Measurements from ENCODE around the gene CLDN4.
A peak's percentile ranks its signal among the peaks of the same experiment; 100 is the strongest.
"Not testable (repeated sequence)": the region's sequence is repeated elsewhere in the genome, so short reads cannot be mapped to it uniquely, and the experiment has no call there.

Gene CLDN4, protein sequence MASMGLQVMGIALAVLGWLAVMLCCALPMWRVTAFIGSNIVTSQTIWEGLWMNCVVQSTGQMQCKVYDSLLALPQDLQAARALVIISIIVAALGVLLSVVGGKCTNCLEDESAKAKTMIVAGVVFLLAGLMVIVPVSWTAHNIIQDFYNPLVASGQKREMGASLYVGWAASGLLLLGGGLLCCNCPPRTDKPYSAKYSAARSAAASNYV

DNA sequence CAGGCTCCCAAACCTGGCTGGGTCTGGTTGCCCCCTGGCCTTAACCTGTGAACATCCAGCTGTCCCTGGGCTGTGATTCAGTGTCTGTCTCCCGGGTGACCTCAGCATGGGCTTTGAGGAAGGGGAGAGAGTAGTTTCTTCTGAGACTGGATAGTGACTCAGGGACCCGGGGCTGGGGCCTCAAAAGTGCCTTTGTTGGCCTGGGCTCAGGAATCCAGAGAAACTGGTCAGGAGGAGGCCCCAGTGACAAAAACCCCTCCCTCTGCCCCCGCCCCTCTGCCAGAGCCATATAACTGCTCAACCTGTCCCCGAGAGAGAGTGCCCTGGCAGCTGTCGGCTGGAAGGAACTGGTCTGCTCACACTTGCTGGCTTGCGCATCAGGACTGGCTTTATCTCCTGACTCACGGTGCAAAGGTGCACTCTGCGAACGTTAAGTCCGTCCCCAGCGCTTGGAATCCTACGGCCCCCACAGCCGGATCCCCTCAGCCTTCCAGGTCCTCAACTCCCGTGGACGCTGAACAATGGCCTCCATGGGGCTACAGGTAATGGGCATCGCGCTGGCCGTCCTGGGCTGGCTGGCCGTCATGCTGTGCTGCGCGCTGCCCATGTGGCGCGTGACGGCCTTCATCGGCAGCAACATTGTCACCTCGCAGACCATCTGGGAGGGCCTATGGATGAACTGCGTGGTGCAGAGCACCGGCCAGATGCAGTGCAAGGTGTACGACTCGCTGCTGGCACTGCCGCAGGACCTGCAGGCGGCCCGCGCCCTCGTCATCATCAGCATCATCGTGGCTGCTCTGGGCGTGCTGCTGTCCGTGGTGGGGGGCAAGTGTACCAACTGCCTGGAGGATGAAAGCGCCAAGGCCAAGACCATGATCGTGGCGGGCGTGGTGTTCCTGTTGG lies at the start of gene CLDN4:
Gene CLDN4, plus strand, starts transcription at position 316 of the 903 bp plus-strand sequence. Its CDS starts 206 bp downstream, at position 522.
- Histone ChIP-seq H3K27me3 (ENCODE audit: control insufficient read depth in 1 of 2, insufficient read depth in 2 of 2, low read length in 2 of 2) (peaks cover 10% of the 10 kb centered on the region in 2 donors), H3K36me3 (ENCODE audit: control insufficient read depth in 2 of 2, insufficient read depth in 2 of 2, low read length in 2 of 2) (no peaks in the 10 kb centered on the region), H3K9ac (ENCODE audit: low read length in 2 of 2) (peak within 1 kb of the TSS in 1 of 2 donors; percentile 13), H3K27ac (ENCODE audit: low read length) (no peak within 1 kb of the TSS), H3K9me3 (ENCODE audit: control insufficient read depth in 2 of 2, low read length in 2 of 2) (no peaks in the 10 kb centered on the region), H3K4me3 (ENCODE audit: low read length in 2 of 2) (peak within 1 kb of the TSS in 1 of 2 donors; percentile 8), H3K4me1 (ENCODE audit: control insufficient read depth, insufficient read depth, low read length) (peaks cover 6% of the 10 kb centered on the region)

DNA sequence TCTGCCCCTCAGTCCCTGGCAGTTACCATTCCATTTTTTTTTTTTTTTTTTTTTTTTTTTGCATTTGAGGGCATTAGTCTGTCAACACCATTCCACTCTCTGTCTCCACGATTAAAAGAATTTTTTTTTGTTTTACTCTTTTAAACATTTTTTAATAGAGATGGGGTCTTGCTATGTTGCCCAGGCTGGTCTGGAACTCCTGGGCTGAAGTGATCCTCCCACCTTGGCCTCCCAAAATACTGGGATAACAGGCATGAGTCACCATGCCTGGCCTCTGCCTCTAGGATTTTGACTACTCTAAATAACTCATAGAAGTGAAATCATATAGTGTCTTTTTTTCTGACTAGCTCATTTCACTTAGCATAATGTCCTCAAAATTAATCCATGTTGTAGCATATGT lies 44.2 kb upstream of the CLDN4 start:
- Histone ChIP-seq H3K9ac (ENCODE audit: low read length in 2 of 2) (no peak overlapping the region), H3K27ac (ENCODE audit: low read length) (no peak overlapping the region), H3K9me3 (ENCODE audit: control insufficient read depth in 2 of 2, low read length in 2 of 2) (no peaks in the 10 kb centered on the region), H3K36me3 (ENCODE audit: control insufficient read depth in 2 of 2, insufficient read depth in 2 of 2, low read length in 2 of 2) (no peaks in the 10 kb centered on the region), H3K4me1 (ENCODE audit: control insufficient read depth, insufficient read depth, low read length) (no peaks in the 10 kb centered on the region), H3K4me3 (ENCODE audit: low read length in 2 of 2) (no peak overlapping the region), H3K27me3 (ENCODE audit: control insufficient read depth in 1 of 2, insufficient read depth in 2 of 2, low read length in 2 of 2) (no peaks in the 10 kb centered on the region)

DNA sequence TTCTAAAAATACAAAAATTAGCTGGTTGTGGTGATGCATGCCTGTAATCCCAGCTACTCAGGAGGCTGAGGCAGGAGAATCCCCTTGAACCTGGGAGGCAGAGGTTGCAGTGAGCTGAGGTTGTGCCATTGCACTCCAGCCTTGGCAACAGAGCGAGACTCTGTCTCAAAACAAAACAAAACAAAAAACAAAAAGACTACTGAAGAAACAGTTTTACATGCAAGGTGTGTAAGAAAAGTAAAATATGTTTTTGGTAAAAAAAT lies 43.1 kb upstream of the CLDN4 start:
- not testable (repeated sequence) for H3K4me3 ChIP-seq (ENCODE audit: low read length in 2 of 2); H3K27ac ChIP-seq (ENCODE audit: low read length); H3K36me3 ChIP-seq (ENCODE audit: control insufficient read depth in 2 of 2, insufficient read depth in 2 of 2, low read length in 2 of 2); H3K4me1 ChIP-seq (ENCODE audit: control insufficient read depth, insufficient read depth, low read length); H3K27me3 ChIP-seq (ENCODE audit: control insufficient read depth in 1 of 2, insufficient read depth in 2 of 2, low read length in 2 of 2); H3K9me3 ChIP-seq (ENCODE audit: control insufficient read depth in 2 of 2, low read length in 2 of 2); H3K9ac ChIP-seq (ENCODE audit: low read length in 2 of 2)

DNA sequence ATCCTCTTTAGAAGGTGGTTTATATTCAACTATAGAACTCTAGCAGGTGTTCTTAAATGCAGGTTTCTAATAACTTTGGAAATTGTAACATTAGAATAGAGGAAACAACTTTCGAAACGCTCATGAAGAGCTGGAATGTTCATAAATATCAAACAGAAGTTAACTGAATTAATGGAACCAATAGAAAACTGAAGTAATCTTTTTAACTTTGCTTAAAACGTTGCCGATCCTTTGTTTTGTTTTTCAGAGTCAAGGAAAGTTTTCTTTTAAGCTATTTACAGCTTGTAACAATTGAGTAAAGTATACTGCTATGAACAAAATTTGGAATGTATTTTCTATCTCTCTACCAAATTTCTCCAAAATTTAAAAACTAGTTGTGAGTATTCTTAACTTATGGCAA lies 41.7 kb upstream of the CLDN4 start:
- Histone ChIP-seq H3K27me3 (ENCODE audit: control insufficient read depth in 1 of 2, insufficient read depth in 2 of 2, low read length in 2 of 2) (no peaks in the 10 kb centered on the region), H3K4me3 (ENCODE audit: low read length in 2 of 2) (no peak overlapping the region), H3K4me1 (ENCODE audit: control insufficient read depth, insufficient read depth, low read length) (no peaks in the 10 kb centered on the region), H3K9ac (ENCODE audit: low read length in 2 of 2) (no peak overlapping the region), H3K9me3 (ENCODE audit: control insufficient read depth in 2 of 2, low read length in 2 of 2) (no peaks in the 10 kb centered on the region), H3K27ac (ENCODE audit: low read length) (no peak overlapping the region), H3K36me3 (ENCODE audit: control insufficient read depth in 2 of 2, insufficient read depth in 2 of 2, low read length in 2 of 2) (no peaks in the 10 kb centered on the region)

DNA sequence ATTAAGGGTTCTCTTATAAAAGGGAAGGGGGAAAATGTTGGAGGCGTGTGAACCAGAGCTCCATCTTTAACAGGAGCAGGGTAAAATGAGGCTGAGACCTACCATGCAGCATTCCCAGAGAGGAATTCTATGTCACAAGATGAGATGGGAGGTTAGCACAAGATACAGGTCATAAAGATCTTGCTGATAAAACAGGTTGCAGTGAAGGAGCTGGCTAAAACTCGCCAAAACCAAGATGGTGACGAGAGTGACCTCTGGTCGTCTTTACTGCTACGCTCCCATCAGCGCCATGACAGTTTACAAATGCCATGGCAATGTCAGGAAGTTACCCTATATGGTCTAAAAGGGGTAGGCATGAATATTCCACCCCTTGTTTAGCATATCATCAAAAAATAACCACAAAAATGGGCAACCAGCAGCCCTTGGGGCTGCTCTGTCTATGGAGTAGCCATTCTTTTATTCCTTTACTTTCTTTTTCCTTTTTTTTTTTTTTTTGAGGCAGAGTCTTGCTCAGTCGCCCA lies 39.6 kb upstream of the CLDN4 start:
- not testable (repeated sequence) for H3K9me3 ChIP-seq (ENCODE audit: control insufficient read depth in 2 of 2, low read length in 2 of 2); H3K27me3 ChIP-seq (ENCODE audit: control insufficient read depth in 1 of 2, insufficient read depth in 2 of 2, low read length in 2 of 2); H3K4me1 ChIP-seq (ENCODE audit: control insufficient read depth, insufficient read depth, low read length); H3K36me3 ChIP-seq (ENCODE audit: control insufficient read depth in 2 of 2, insufficient read depth in 2 of 2, low read length in 2 of 2); H3K4me3 ChIP-seq (ENCODE audit: low read length in 2 of 2); H3K9ac ChIP-seq (ENCODE audit: low read length in 2 of 2); H3K27ac ChIP-seq (ENCODE audit: low read length)

DNA sequence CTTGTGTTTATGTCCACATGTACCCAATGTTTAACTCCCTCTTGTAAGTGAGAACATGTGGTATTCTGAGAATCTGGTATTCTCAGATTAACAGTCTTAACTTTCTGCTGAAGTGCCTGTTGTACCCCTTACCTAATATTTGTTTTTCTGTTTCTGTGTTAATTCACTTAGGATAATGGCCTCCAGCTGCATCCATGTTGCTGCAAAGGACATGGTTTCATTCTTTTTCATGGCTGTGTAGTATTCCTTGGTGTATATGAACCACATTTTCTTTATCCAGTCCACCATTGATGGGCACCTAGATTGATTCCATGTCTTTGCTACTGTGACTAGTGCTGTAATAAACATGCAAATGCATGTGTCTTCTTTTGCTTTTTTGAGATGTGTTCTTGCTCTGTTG lies 35.6 kb upstream of the CLDN4 start:
- not testable (repeated sequence) for H3K9ac ChIP-seq (ENCODE audit: low read length in 2 of 2); H3K4me3 ChIP-seq (ENCODE audit: low read length in 2 of 2); H3K9me3 ChIP-seq (ENCODE audit: control insufficient read depth in 2 of 2, low read length in 2 of 2); H3K36me3 ChIP-seq (ENCODE audit: control insufficient read depth in 2 of 2, insufficient read depth in 2 of 2, low read length in 2 of 2); H3K27ac ChIP-seq (ENCODE audit: low read length); H3K27me3 ChIP-seq (ENCODE audit: control insufficient read depth in 1 of 2, insufficient read depth in 2 of 2, low read length in 2 of 2); H3K4me1 ChIP-seq (ENCODE audit: control insufficient read depth, insufficient read depth, low read length)

DNA sequence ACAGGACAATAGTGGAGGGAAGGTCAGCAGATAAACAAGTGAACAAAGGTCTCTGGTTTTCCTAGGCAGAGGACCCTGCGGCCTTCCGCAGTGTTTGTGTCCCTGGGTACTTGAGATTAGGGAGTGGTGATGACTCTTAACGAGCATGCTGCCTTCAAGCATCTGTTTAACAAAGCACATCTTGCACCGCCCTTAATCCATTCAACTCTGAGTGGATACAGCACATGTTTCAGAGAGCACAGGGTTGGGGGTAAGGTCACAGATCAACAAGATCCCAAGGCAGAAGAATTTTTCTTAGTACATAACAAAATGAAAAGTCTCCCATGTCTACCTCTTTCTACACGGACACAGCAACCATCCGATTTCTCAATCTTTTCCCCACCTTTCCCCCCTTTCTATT lies 34.1 kb upstream of the CLDN4 start:
- H3K9me3 ChIP-seq (ENCODE audit: control insufficient read depth in 2 of 2, low read length in 2 of 2); H3K27me3 ChIP-seq (ENCODE audit: control insufficient read depth in 1 of 2, insufficient read depth in 2 of 2, low read length in 2 of 2); H3K27ac ChIP-seq (ENCODE audit: low read length); H3K4me1 ChIP-seq (ENCODE audit: control insufficient read depth, insufficient read depth, low read length); H3K9ac ChIP-seq (ENCODE audit: low read length in 2 of 2); H3K36me3 ChIP-seq (ENCODE audit: control insufficient read depth in 2 of 2, insufficient read depth in 2 of 2, low read length in 2 of 2); H3K4me3 ChIP-seq (ENCODE audit: low read length in 2 of 2): not testable (repeated sequence)

DNA sequence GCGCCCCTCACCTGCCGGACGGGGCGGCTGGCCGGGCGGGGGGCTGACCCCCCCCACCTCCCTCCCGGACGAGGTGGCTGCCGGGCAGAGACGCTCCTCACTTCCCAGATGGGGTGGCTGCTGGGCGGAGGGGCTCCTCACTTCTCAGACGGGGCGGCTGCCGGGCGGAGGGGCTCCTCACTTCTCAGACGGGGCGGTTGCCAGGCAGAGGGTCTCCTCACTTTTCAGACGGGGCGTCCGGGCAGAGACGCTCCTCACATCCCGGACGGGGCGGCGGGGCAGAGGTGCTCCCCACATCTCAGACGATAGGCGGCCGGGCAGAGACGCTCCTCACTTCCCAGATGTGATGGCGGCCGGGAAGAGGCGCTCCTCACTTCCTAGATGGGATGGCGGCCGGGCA lies 33.6 kb upstream of the CLDN4 start:
- H3K9ac ChIP-seq (ENCODE audit: low read length in 2 of 2); H3K9me3 ChIP-seq (ENCODE audit: control insufficient read depth in 2 of 2, low read length in 2 of 2); H3K4me1 ChIP-seq (ENCODE audit: control insufficient read depth, insufficient read depth, low read length); H3K27me3 ChIP-seq (ENCODE audit: control insufficient read depth in 1 of 2, insufficient read depth in 2 of 2, low read length in 2 of 2); H3K4me3 ChIP-seq (ENCODE audit: low read length in 2 of 2); H3K27ac ChIP-seq (ENCODE audit: low read length); H3K36me3 ChIP-seq (ENCODE audit: control insufficient read depth in 2 of 2, insufficient read depth in 2 of 2, low read length in 2 of 2): not testable (repeated sequence)

DNA sequence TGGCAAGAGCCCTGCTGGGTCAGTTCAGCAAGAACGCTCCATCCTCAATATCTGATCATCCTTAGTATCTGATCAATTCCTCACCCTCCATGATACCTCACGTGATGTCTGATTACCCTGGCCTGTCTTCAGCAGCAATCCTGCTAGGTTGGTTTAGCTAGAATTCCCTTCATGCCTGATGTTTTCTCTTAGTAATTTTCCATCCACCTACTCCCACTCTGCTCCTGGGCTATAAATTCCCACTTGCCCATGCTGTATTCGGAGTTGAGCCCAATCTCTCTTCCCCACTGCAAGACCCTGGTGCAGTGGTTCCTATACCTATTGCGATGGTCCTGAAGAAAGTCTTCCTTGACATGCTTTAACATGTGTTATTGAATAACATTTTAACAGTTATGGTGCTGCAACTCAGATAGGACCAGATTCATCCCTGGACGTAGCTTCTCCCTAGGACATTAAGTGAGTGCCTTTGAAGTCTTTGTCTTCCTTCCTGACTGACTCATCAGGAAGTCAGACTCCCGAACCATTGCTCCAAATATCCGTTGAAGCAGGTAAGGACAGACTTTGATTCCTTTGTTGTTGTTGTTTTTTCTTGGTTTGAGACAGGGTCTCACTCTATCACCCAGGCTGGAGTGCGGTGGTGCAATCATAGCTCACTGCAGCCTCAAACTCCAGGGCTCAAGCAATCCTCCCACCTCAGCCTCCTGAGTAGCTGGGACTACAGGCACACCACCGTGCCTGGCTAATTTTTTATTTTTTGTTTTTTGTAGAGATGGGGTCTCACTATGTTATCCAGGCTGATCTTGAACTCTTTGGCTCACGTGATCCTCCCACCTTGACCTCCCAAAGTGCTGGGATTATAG lies 31.3 kb upstream of the CLDN4 start:
- H3K36me3 ChIP-seq (ENCODE audit: control insufficient read depth in 2 of 2, insufficient read depth in 2 of 2, low read length in 2 of 2), result no peaks in the 10 kb centered on the region
- H3K27me3 ChIP-seq (ENCODE audit: control insufficient read depth in 1 of 2, insufficient read depth in 2 of 2, low read length in 2 of 2), result no peaks in the 10 kb centered on the region
- no peaks in the 10 kb centered on the region for H3K4me1 ChIP-seq (ENCODE audit: control insufficient read depth, insufficient read depth, low read length)
- H3K4me3 ChIP-seq (ENCODE audit: low read length in 2 of 2), result no peak overlapping the region
- no peak overlapping the region for H3K27ac ChIP-seq (ENCODE audit: low read length)
- no peak overlapping the region for H3K9ac ChIP-seq (ENCODE audit: low read length in 2 of 2)
- H3K9me3 ChIP-seq (ENCODE audit: control insufficient read depth in 2 of 2, low read length in 2 of 2), result peaks cover 0 to 2% of the 10 kb centered on the region in 2 donors

DNA sequence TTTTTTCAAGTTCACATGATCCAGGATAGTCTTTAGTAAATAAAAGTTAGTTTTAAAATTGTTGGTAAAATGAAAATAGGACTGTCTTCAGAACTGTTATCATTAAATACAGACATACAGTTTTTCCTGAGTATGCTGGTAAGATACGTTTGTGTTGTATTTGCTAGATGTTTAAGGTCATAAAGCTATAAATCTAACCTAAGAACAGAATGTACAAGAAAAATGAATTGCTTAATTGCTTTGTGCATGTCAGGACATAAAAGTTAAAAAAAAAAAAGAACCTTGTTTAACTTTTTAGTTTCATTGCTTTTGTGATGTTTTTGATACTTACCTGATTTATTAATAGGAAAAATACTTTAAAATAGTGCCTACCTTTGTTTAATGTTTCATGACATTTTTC lies 29.2 kb upstream of the CLDN4 start:
- H3K27ac ChIP-seq (ENCODE audit: low read length), result no peak overlapping the region
- no peaks in the 10 kb centered on the region for H3K4me1 ChIP-seq (ENCODE audit: control insufficient read depth, insufficient read depth, low read length)
- no peaks in the 10 kb centered on the region for H3K9me3 ChIP-seq (ENCODE audit: control insufficient read depth in 2 of 2, low read length in 2 of 2)
- H3K36me3 ChIP-seq (ENCODE audit: control insufficient read depth in 2 of 2, insufficient read depth in 2 of 2, low read length in 2 of 2), result no peaks in the 10 kb centered on the region
- no peaks in the 10 kb centered on the region for H3K27me3 ChIP-seq (ENCODE audit: control insufficient read depth in 1 of 2, insufficient read depth in 2 of 2, low read length in 2 of 2)
- no peak overlapping the region for H3K4me3 ChIP-seq (ENCODE audit: low read length in 2 of 2)
- no peak overlapping the region for H3K9ac ChIP-seq (ENCODE audit: low read length in 2 of 2)
